CD8-positive, alpha-beta memory T cell (primary cell): ENCODE measurements around the gene SPHK1. TPM values are rescaled to one million over a fixed set of nuclear protein-coding genes. Genes with fewer than 3 reads are reported as not detected.

Experiments used
- CTCF ChIA-PET: fragments of 350-600 bp; sonication (Branson Sonifier 250); formaldehyde crosslinking; loops from one replicate; lab custom pipeline; 2021; ENCODE audit warnings: antibody characterized with exemption; lab: Charles Lee
- POLR2A ChIA-PET: fragments of 350-600 bp; sonication (Branson Sonifier 250); formaldehyde crosslinking; loops from one replicate; lab custom pipeline; 2021; ENCODE audit warnings: antibody characterized with exemption; lab: Charles Lee
- DNase-seq, 5 donors: peaks; one replicate each; pipeline versions ENCODE4 v3.0.0 to v3.0.0-alpha.2; 2020 to 2022; ENCODE audit warnings: mixed read lengths in 1 of 5
- H3K27ac ChIP-seq: one replicate; pipeline ENCODE4 v1.7.0; 2013; ENCODE audit warnings: low read depth, mild to moderate bottlenecking, low read length, moderate library complexity
- H3K27me3 ChIP-seq: 2 replicates; pipeline ENCODE4 v1.7.0; 2013; ENCODE audit warnings: low read length, mild to moderate bottlenecking; ENCODE audit not compliant: insufficient read depth, poor library complexity, severe bottlenecking
- H3K36me3 ChIP-seq: 2 replicates; pipeline ENCODE4 v1.7.0; 2013; ENCODE audit warnings: mild to moderate bottlenecking, low read length, moderate library complexity; ENCODE audit not compliant: insufficient read depth
- H3K4me1 ChIP-seq: 2 replicates; pipeline ENCODE4 v1.7.0; 2013; ENCODE audit warnings: mild to moderate bottlenecking, low read length, moderate library complexity; ENCODE audit not compliant: insufficient read depth
- H3K4me3 ChIP-seq: 2 replicates; pipeline ENCODE4 v1.7.0; 2013; ENCODE audit warnings: mild to moderate bottlenecking, low read length
- H3K9me3 ChIP-seq: 2 replicates; pipeline ENCODE4 v1.7.0; 2013; ENCODE audit warnings: mild to moderate bottlenecking, low read length
- H3K27ac Mint-ChIP-seq, 8 donors: one replicate each; pipeline ENCODE4 v1.8.0; 2020 to 2021; ENCODE audit warnings: mixed read lengths in 8 of 8, mild to moderate bottlenecking in 6 of 8, inconsistent platforms in 3 of 8, moderate library complexity in 3 of 8
- H3K27me3 Mint-ChIP-seq, 2 donors: one replicate each; pipeline ENCODE4 v1.8.0; 2020 to 2021; ENCODE audit warnings: mixed read lengths in 2 of 2, mild to moderate bottlenecking in 1 of 2, moderate library complexity in 1 of 2
- H3K36me3 Mint-ChIP-seq, 3 donors: one replicate each; pipeline ENCODE4 v1.8.0; 2020 to 2021; ENCODE audit warnings: mixed read lengths in 3 of 3, inconsistent platforms in 1 of 3, mild to moderate bottlenecking in 1 of 3
- H3K4me1 Mint-ChIP-seq, 3 donors: one replicate each; pipeline ENCODE4 v1.8.0; 2020 to 2021; ENCODE audit warnings: mixed read lengths in 3 of 3, inconsistent platforms in 1 of 3, mild to moderate bottlenecking in 1 of 3
- H3K4me3 Mint-ChIP-seq, 7 donors: one replicate each; pipeline ENCODE4 v1.8.0; 2020 to 2021; ENCODE audit warnings: mixed read lengths in 7 of 7, mild to moderate bottlenecking in 6 of 7, moderate library complexity in 4 of 7, inconsistent platforms in 2 of 7
- H3K9me3 Mint-ChIP-seq, 5 donors: one replicate each; pipeline ENCODE4 v1.8.0; 2020 to 2022; ENCODE audit warnings: mixed read lengths in 5 of 5, mild to moderate bottlenecking in 3 of 5, moderate library complexity in 2 of 5, inconsistent platforms in 1 of 5
- polyA plus RNA-seq: library from polyadenylated mRNA; unstranded; fragments of 300-500 nt; fragmentation: Illumina TruSeq; gene quantifications from one replicate; pipeline ENCODE4 v1.2.3, GENCODE V29; 2021
- total RNA-seq, 2 experiments: library from RNA; stranded (reverse); gene quantifications; one replicate each; pipeline ENCODE4 v1.2.3, GENCODE V29; 2021

Gene SPHK1
- total and polyA plus RNA-seq, 3 experiments from 2014 or later: 0.76 to 18.7 (median 17.2) TPM

GRCh38 chr17:76415786-76416185 lies 31.4 kb downstream of the SPHK1 start:
- DNase-seq: no peak
- Histone ChIP-seq H3K27me3 (no peaks in the 10 kb centered on the region), H3K27ac (no peak overlapping the region), H3K4me1 (no peaks in the 10 kb centered on the region), H3K36me3 (no peaks in the 10 kb centered on the region), H3K9me3 (no peaks in the 10 kb centered on the region), H3K4me3 (no peak overlapping the region)
- Mint-ChIP-seq H3K9me3 (no peaks in the 10 kb centered on the region), H3K4me1 (peaks cover 8 to 25% (median 24%) of the 10 kb centered on the region in 3 donors), H3K27ac (no peak overlapping the region), H3K27me3 (no peaks in the 10 kb centered on the region), H3K4me3 (no peak overlapping the region), H3K36me3 (peaks cover 0 to 20% (median 5%) of the 10 kb centered on the region in 3 donors)
- CTCF ChIA-PET: interaction anchor here (1.6 to 2.3 kb wide), 2 partner anchors 18 to 31 kb away, joined by 6 to 10 read pairs; partner anchors contain the start of gene SPHK1
- POLR2A ChIA-PET: no interaction called here

- Histone ChIP-seq H3K9me3 (no peaks in the 10 kb centered on the region), H3K4me1 (no peaks in the 10 kb centered on the region), H3K36me3 (no peaks in the 10 kb centered on the region), H3K27me3 (no peaks in the 10 kb centered on the region), H3K27ac (no peak overlapping the region), H3K4me3 (no peak overlapping the region)
- H3K27ac Mint-ChIP-seq: peak overlapping the region in 2 of 8 donors; percentile 17 to 44
- ChIA-PET CTCF (interaction anchor here (1.6 to 2.7 kb wide), 3 partner anchors 8 to 31 kb away, joined by 6 to 11 read pairs (median 10); partner anchors contain the start of gene SPHK1), POLR2A (no interaction called here)
- H3K4me3 Mint-ChIP-seq: no peak overlapping the region
- H3K9me3 Mint-ChIP-seq: no peaks in the 10 kb centered on the region
- H3K36me3 Mint-ChIP-seq: peaks cover 0 to 20% (median 5%) of the 10 kb centered on the region in 3 donors
- H3K4me1 Mint-ChIP-seq: peaks cover 10 to 28% (median 27%) of the 10 kb centered on the region in 3 donors
- no peaks in the 10 kb centered on the region for H3K27me3 Mint-ChIP-seq
- no peak for DNase-seq
Observed at GRCh38 chr17:76416457-76416856, 32.0 kb downstream of the SPHK1 start.

- Histone ChIP-seq H3K9me3 (no peaks in the 10 kb centered on the region), H3K36me3 (no peaks in the 10 kb centered on the region), H3K4me1 (no peaks in the 10 kb centered on the region), H3K27me3 (no peaks in the 10 kb centered on the region), H3K27ac (no peak overlapping the region), H3K4me3 (no peak overlapping the region)
- Mint-ChIP-seq H3K9me3 (no peaks in the 10 kb centered on the region), H3K27me3 (no peaks in the 10 kb centered on the region), H3K4me1 (peaks cover 10 to 30% (median 28%) of the 10 kb centered on the region in 3 donors), H3K27ac (peak overlapping the region in 4 of 8 donors; percentile 12 to 87 (median 31)), H3K4me3 (no peak overlapping the region), H3K36me3 (peaks cover 0 to 23% (median 5%) of the 10 kb centered on the region in 3 donors)
- ChIA-PET CTCF (interaction anchor here (1.6 to 2.7 kb wide), 3 partner anchors 8 to 32 kb away, joined by 6 to 11 read pairs (median 10); partner anchors contain the start of gene SPHK1), POLR2A (no interaction called here)
- no peak for DNase-seq
Observed at GRCh38 chr17:76416899-76417298, 32.5 kb downstream of the SPHK1 start.

GRCh38 chr17:76417499-76418143 lies 33.2 kb downstream of the SPHK1 start:
- H3K27ac Mint-ChIP-seq: peak overlapping the region in 5 of 8 donors; percentile 7 to 73 (median 44)
- Histone ChIP-seq H3K27ac (no peak overlapping the region), H3K27me3 (no peaks in the 10 kb centered on the region), H3K36me3 (no peaks in the 10 kb centered on the region), H3K4me1 (no peaks in the 10 kb centered on the region), H3K9me3 (no peaks in the 10 kb centered on the region), H3K4me3 (no peak overlapping the region)
- H3K27me3 Mint-ChIP-seq: no peaks in the 10 kb centered on the region
- POLR2A ChIA-PET: no interaction called here
- DNase-seq: no peak
- H3K4me1 Mint-ChIP-seq: peaks cover 12 to 33% (median 33%) of the 10 kb centered on the region in 3 donors
- H3K4me3 Mint-ChIP-seq: no peak overlapping the region
- H3K9me3 Mint-ChIP-seq: no peaks in the 10 kb centered on the region
- CTCF ChIA-PET: interaction anchor here (1.6 to 2.7 kb wide), 3 partner anchors 9 to 33 kb away, joined by 6 to 11 read pairs (median 10); partner anchors contain the start of gene SPHK1
- H3K36me3 Mint-ChIP-seq: peaks cover 0 to 27% (median 5%) of the 10 kb centered on the region in 3 donors

- Histone ChIP-seq H3K36me3 (no peaks in the 10 kb centered on the region), H3K27me3 (no peaks in the 10 kb centered on the region), H3K27ac (no peak overlapping the region), H3K9me3 (no peaks in the 10 kb centered on the region), H3K4me1 (no peaks in the 10 kb centered on the region), H3K4me3 (no peak overlapping the region)
- H3K9me3 Mint-ChIP-seq: no peaks in the 10 kb centered on the region
- no peak overlapping the region for H3K4me3 Mint-ChIP-seq
- no peak for DNase-seq
- peaks cover 15 to 37% (median 33%) of the 10 kb centered on the region in 3 donors for H3K4me1 Mint-ChIP-seq
- CTCF ChIA-PET: no interaction called here
- H3K27me3 Mint-ChIP-seq: no peaks in the 10 kb centered on the region
- POLR2A ChIA-PET: no interaction called here
- H3K27ac Mint-ChIP-seq: peak overlapping the region in 3 of 8 donors; percentile 13 to 54 (median 50)
- H3K36me3 Mint-ChIP-seq: peaks cover 0 to 25% (median 5%) of the 10 kb centered on the region in 3 donors
Observed at GRCh38 chr17:76419576-76420260, 35.3 kb downstream of the SPHK1 start.

- DNase-seq: no peak
- ChIA-PET CTCF (no interaction called here), POLR2A (no interaction called here)
- Mint-ChIP-seq H3K4me1 (peaks cover 14 to 40% (median 33%) of the 10 kb centered on the region in 3 donors), H3K9me3 (no peaks in the 10 kb centered on the region), H3K36me3 (peaks cover 0 to 25% (median 5%) of the 10 kb centered on the region in 3 donors), H3K27ac (peak overlapping the region in 5 of 8 donors; percentile 13 to 80 (median 52)), H3K4me3 (no peak overlapping the region), H3K27me3 (no peaks in the 10 kb centered on the region)
- Histone ChIP-seq H3K27ac (no peak overlapping the region), H3K4me3 (no peak overlapping the region), H3K9me3 (no peaks in the 10 kb centered on the region), H3K36me3 (no peaks in the 10 kb centered on the region), H3K4me1 (no peaks in the 10 kb centered on the region), H3K27me3 (no peaks in the 10 kb centered on the region)
Observed at GRCh38 chr17:76420356-76421043, 36.1 kb downstream of the SPHK1 start.

GRCh38 chr17:76421044-76421407 lies 36.6 kb downstream of the SPHK1 start:
- no peaks in the 10 kb centered on the region for H3K4me1 ChIP-seq
- Mint-ChIP-seq H3K9me3 (no peaks in the 10 kb centered on the region), H3K27me3 (no peaks in the 10 kb centered on the region), H3K4me1 (peaks cover 14 to 40% (median 33%) of the 10 kb centered on the region in 3 donors), H3K27ac (peak overlapping the region in 2 of 8 donors; percentile 64 to 80), H3K4me3 (no peak overlapping the region), H3K36me3 (peaks cover 0 to 25% (median 5%) of the 10 kb centered on the region in 3 donors)
- H3K36me3 ChIP-seq: no peaks in the 10 kb centered on the region
- H3K27ac ChIP-seq: no peak overlapping the region
- CTCF ChIA-PET: no interaction called here
- no peaks in the 10 kb centered on the region for H3K9me3 ChIP-seq
- no peaks in the 10 kb centered on the region for H3K27me3 ChIP-seq
- POLR2A ChIA-PET: no interaction called here
- no peak overlapping the region for H3K4me3 ChIP-seq
- DNase-seq: no peak
